Mammary epithelial cell (primary cell): ENCODE measurements around the gene TWIST1.

Experiments used
- EZH2 ChIP-seq: IDR thresholded peaks from 2 replicates; pipeline ENCODE4 v1.6.1; 2012; ENCODE audit warnings: low read length, inconsistent platforms, borderline replicate concordance
- TF ChIP-seq, protein P1 (sequence below), 2 donors: IDR thresholded peaks in 1 of 2; conservative IDR thresholded peaks in 1 of 2; 2 replicates each; pipeline ENCODE4 v1.5.1; 2011 to 2012; ENCODE audit warnings: inconsistent platforms in 2 of 2, low read length in 2 of 2, mild to moderate bottlenecking in 2 of 2, control low read depth in 1 of 2, low read depth in 1 of 2; ENCODE audit not compliant: insufficient read depth in 1 of 2; ENCODE audit errors: extremely low read depth in 1 of 2

DNA sequence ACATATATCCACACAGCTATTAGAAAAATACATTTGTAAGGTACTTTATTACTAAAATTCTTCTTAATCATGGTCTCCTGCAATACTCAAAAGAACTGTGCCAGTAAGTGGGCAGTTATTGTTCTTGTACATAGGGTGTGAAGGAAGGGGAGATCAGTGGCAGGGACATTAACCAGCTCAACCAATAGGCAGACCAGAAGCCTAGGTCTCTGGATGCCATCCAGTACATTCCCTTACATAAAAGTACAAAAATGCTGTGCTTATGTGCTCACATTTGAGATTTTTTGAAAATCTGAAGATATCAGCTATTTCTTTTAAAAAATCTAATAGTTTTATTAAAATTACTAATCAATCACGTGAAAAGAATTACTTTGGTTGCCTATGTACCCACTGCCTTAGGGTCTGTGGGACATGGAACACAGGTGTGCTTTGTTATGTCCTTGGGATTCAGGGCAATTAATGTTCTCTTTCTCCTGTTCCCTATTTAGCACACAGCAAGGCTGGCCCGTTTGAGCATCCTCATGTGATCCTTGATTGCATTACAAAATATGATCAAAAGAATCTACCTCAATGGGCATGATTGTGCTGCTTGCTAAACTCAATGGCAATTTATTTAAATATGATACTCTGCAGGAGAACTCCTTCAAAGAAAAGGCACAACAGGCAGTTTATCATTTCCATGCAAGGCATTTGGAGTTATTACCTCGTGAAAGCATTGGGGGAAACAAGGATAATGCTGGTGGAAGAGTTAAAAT, 22.7 kb downstream of the TWIST1 start:
- TF ChIP-seq, protein P1, sequence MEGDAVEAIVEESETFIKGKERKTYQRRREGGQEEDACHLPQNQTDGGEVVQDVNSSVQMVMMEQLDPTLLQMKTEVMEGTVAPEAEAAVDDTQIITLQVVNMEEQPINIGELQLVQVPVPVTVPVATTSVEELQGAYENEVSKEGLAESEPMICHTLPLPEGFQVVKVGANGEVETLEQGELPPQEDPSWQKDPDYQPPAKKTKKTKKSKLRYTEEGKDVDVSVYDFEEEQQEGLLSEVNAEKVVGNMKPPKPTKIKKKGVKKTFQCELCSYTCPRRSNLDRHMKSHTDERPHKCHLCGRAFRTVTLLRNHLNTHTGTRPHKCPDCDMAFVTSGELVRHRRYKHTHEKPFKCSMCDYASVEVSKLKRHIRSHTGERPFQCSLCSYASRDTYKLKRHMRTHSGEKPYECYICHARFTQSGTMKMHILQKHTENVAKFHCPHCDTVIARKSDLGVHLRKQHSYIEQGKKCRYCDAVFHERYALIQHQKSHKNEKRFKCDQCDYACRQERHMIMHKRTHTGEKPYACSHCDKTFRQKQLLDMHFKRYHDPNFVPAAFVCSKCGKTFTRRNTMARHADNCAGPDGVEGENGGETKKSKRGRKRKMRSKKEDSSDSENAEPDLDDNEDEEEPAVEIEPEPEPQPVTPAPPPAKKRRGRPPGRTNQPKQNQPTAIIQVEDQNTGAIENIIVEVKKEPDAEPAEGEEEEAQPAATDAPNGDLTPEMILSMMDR (conservative IDR thresholded peaks at IDR 0.05 in 1 of 2, IDR thresholded peaks at IDR 0.05 in 1 of 2; ENCODE audit: extremely low read depth in 1 of 2, insufficient read depth in 1 of 2, low read depth in 1 of 2, low read length in 2 of 2) = no peak
- no peak for TF ChIP-seq EZH2
